Neutrophil (primary cell): ENCODE results near the gene TMEM114.

Experiments
- H3K27ac ChIP-seq: fragments of 200-600 bp; sonication (generic); 2 replicates; pipeline ENCODE4 v1.5.1; 2016; ENCODE audit warnings: mild to moderate bottlenecking, moderate library complexity
- H3K27me3 ChIP-seq: fragments of 200-600 bp; sonication (generic); 2 replicates; pipeline ENCODE4 v1.6.0; 2016; ENCODE audit warnings: mild to moderate bottlenecking
- H3K36me3 ChIP-seq: fragments of 200-600 bp; sonication (generic); 2 replicates; pipeline ENCODE4 v1.5.1; 2017
- H3K4me1 ChIP-seq, 2 experiments: fragments of 200-600 bp in 1 of 2; sonication (generic) in 1 of 2; 1 replicate in 1 of 2; 2 replicates in 1 of 2; pipeline versions ENCODE4 v1.5.1 to v1.6.1; 2013 to 2016; ENCODE audit warnings: low read depth in 1 of 2, low read length in 1 of 2, mild to moderate bottlenecking in 1 of 2, moderate library complexity in 1 of 2; ENCODE audit not compliant: control insufficient read depth in 1 of 2, insufficient read depth in 1 of 2
- H3K4me3 ChIP-seq, 2 experiments: fragments of 200-600 bp in 1 of 2; sonication (generic) in 1 of 2; 1 replicate in 1 of 2; 2 replicates in 1 of 2; pipeline ENCODE4 v1.5.1; 2013 to 2016; ENCODE audit warnings: low read depth in 1 of 2, low read length in 1 of 2, mild to moderate bottlenecking in 1 of 2, moderate library complexity in 1 of 2
- H3K9me3 ChIP-seq: fragments of 200-600 bp; sonication (generic); 2 replicates; pipeline ENCODE4 v1.5.1; 2016
- CTCF ChIP-seq: fragments of 200-600 bp; sonication (generic); IDR thresholded peaks from 2 replicates; pipeline ENCODE4 v1.5.1; 2016; ENCODE audit warnings: antibody characterized with exemption

Gene TMEM114

GRCh38 chr16:8530752-8531384, 59.4 kb downstream of the TMEM114 start:
- H3K36me3 ChIP-seq: no peaks in the 10 kb centered on the region
- no peak for TF ChIP-seq CTCF
- no peak overlapping the region for H3K4me3 ChIP-seq

GRCh38 chr16:8528471-8528870, 61.8 kb downstream of the TMEM114 start:
- no peaks in the 10 kb centered on the region for H3K4me1 ChIP-seq
- H3K9me3 ChIP-seq: no peaks in the 10 kb centered on the region
- no peak for TF ChIP-seq CTCF
- no peaks in the 10 kb centered on the region for H3K36me3 ChIP-seq
- no peak overlapping the region for H3K27ac ChIP-seq
- H3K4me3 ChIP-seq: no peak overlapping the region
- peaks cover 12% of the 10 kb centered on the region for H3K27me3 ChIP-seq

More at GRCh38 chr16:8530752-8531384, 59.4 kb downstream of the TMEM114 start:
- no peaks in the 10 kb centered on the region for H3K4me1 ChIP-seq
- peaks cover 12% of the 10 kb centered on the region for H3K27me3 ChIP-seq
- H3K27ac ChIP-seq: no peak overlapping the region
- H3K9me3 ChIP-seq: no peaks in the 10 kb centered on the region

GRCh38 chr16:8523932-8524331, 66.4 kb downstream of the TMEM114 start:
- no peaks in the 10 kb centered on the region for H3K36me3 ChIP-seq

DNA sequence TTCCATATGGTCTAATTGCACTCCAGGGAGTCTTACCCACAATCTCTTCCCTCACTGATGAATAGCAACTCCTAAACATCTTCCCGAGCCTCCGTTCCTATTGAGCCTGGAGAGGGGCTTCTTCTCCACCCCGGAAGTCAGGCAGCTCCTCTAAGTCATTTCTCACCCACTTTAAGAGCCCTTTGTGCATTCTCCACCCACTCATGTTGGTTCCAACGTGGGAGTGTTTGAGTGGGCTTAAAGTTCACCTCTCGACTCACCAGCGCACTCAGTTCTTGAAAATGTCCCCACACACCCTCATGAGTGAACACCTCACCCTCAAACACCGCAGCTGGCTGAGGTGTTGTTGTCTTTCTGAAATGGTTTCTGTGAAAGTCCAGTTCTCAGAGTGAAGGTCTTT, 67.6 kb downstream of the TMEM114 start:
- Histone ChIP-seq H3K4me1 (no peaks in the 10 kb centered on the region), H3K4me3 (no peak overlapping the region), H3K27ac (no peak overlapping the region), H3K36me3 (no peaks in the 10 kb centered on the region), H3K27me3 (no peaks in the 10 kb centered on the region), H3K9me3 (no peaks in the 10 kb centered on the region)
- no peak for TF ChIP-seq CTCF

More at GRCh38 chr16:8523932-8524331, 66.4 kb downstream of the TMEM114 start:
- no peaks in the 10 kb centered on the region for H3K9me3 ChIP-seq
- TF ChIP-seq CTCF: no peak
- H3K4me3 ChIP-seq: no peak overlapping the region
- H3K27me3 ChIP-seq: peaks cover 12% of the 10 kb centered on the region
- H3K4me1 ChIP-seq: no peaks in the 10 kb centered on the region
- H3K27ac ChIP-seq: no peak overlapping the region

DNA sequence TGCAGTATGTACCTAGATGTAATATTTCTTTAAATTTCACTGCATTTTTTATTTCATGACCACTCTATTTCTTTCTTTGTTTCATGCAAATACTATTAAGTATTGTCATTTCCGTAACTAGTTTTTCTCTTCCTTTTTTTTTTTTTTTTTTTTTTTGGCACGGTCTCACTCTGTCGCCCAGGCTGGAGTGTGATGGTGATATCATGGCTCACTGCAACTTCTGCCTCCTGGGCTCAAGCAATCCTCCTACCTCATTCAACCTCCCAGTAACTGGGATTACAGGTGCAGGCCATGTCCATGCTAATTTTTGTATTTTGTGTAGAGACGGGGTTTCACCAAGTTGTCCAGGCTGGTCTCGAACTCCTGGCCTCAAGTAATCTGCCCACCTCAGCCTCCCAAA, 70.7 kb downstream of the TMEM114 start:
- Histone ChIP-seq H3K9me3 (no peaks in the 10 kb centered on the region), H3K27ac (no peak overlapping the region), H3K36me3 (no peaks in the 10 kb centered on the region), H3K27me3 (no peaks in the 10 kb centered on the region), H3K4me1 (no peaks in the 10 kb centered on the region), H3K4me3 (no peak overlapping the region)
- TF ChIP-seq CTCF: no peak
